T-cell (primary cell): ENCODE data around the gene LGR6. TPM values are rescaled to one million over a fixed set of nuclear protein-coding genes. Genes with fewer than 3 reads are reported as not detected.
A peak's percentile ranks its signal among the peaks of the same experiment; 100 is the strongest.

Source experiments
- ATAC-seq, 4 experiments: fragments of 200-7000 bp in 3 of 4; fragments of 150-1000 bp in 1 of 4; cut with Tn5 transposase; replicated peaks in 1 of 4; 1 replicate in 3 of 4; 2 replicates in 1 of 4; pipeline ENCODE4 v1.10.0; 2021; ENCODE audit warnings: moderate library complexity in 3 of 4, mild to moderate bottlenecking in 2 of 4, moderate number of reproducible peaks in 1 of 4
- CTCF ChIA-PET, 2 donors: fragments of 300-600 bp; sonication (Branson Sonifier 250); formaldehyde crosslinking; loops; one replicate each; lab custom pipeline; 2022; ENCODE audit warnings: antibody characterized with exemption in 2 of 2; lab: Charles Lee
- POLR2A ChIA-PET, 2 donors: fragments of 300-600 bp; sonication (Branson Sonifier 250); formaldehyde crosslinking; loops; one replicate each; lab custom pipeline; 2022; ENCODE audit warnings: antibody characterized with exemption in 2 of 2; lab: Charles Lee
- DNase-seq, 35 experiments: peaks; one replicate each; pipeline versions ENCODE4 v3.0.0 to v3.0.0-alpha.2; 2013 to 2023
- H3K27ac ChIP-seq: one replicate; pipeline ENCODE4 v1.5.1; 2013; ENCODE audit warnings: low read length
- H3K27me3 ChIP-seq, 2 experiments: replicated peaks in 1 of 2; 1 replicate in 1 of 2; 2 replicates in 1 of 2; pipeline versions ENCODE4 v1.6.1 to v1.7.0; 2013; ENCODE audit warnings: low read length in 1 of 2, mixed read lengths in 1 of 2; ENCODE audit not compliant: control insufficient read depth in 2 of 2, insufficient read depth in 2 of 2; ENCODE audit errors: extremely low read depth in 1 of 2
- H3K36me3 ChIP-seq, 2 donors: 1 replicate in 1 of 2; 2 replicates in 1 of 2; pipeline versions ENCODE4 v1.6.1 to v1.7.0; 2013; ENCODE audit warnings: low read length in 1 of 2; ENCODE audit not compliant: control insufficient read depth in 2 of 2, insufficient read depth in 1 of 2; ENCODE audit errors: extremely low read depth in 1 of 2
- H3K4me1 ChIP-seq, 2 experiments: 1 replicate in 1 of 2; 2 replicates in 1 of 2; pipeline versions ENCODE4 v1.6.1 to v1.7.0; 2013; ENCODE audit warnings: low read length in 2 of 2, mixed read lengths in 1 of 2; ENCODE audit not compliant: insufficient read depth in 2 of 2, control insufficient read depth in 1 of 2; ENCODE audit errors: extremely low read depth in 1 of 2
- H3K4me3 ChIP-seq, 2 donors: 1 replicate in 1 of 2; 2 replicates in 1 of 2; pipeline versions ENCODE4 v1.5.1 to v1.7.0; 2013; ENCODE audit warnings: mild to moderate bottlenecking in 2 of 2, low read length in 1 of 2, moderate library complexity in 1 of 2; ENCODE audit not compliant: control insufficient read depth in 1 of 2; ENCODE audit errors: extremely low read depth in 1 of 2
- H3K9me3 ChIP-seq: 2 replicates; pipeline ENCODE4 v1.7.0; 2013
- H3K27ac Mint-ChIP-seq, 2 donors: one replicate each; pipeline ENCODE4 v1.8.0; 2020 to 2021; ENCODE audit warnings: mild to moderate bottlenecking in 2 of 2, mixed read lengths in 2 of 2
- H3K27me3 Mint-ChIP-seq, 2 donors: one replicate each; pipeline ENCODE4 v1.8.0; 2021 to 2022; ENCODE audit warnings: mixed read lengths in 2 of 2
- H3K36me3 Mint-ChIP-seq: one replicate; pipeline ENCODE4 v1.8.0; 2021; ENCODE audit warnings: mixed read lengths
- H3K4me1 Mint-ChIP-seq, 3 donors: one replicate each; pipeline ENCODE4 v1.8.0; 2020 to 2022; ENCODE audit warnings: mixed read lengths in 3 of 3, mild to moderate bottlenecking in 1 of 3
- H3K4me3 Mint-ChIP-seq, 3 donors: one replicate each; pipeline ENCODE4 v1.8.0; 2020 to 2022; ENCODE audit warnings: mild to moderate bottlenecking in 3 of 3, mixed read lengths in 3 of 3, moderate library complexity in 3 of 3
- H3K9me3 Mint-ChIP-seq, 3 donors: one replicate each; pipeline ENCODE4 v1.8.0; 2020 to 2022; ENCODE audit warnings: mixed read lengths in 3 of 3
- WGBS: methylation state at CpG from one replicate; pipeline ENCODE4 v1.1.5; 2013; ENCODE audit warnings: missing lambda C conversion rate; ENCODE audit not compliant: insufficient coverage; 5-methylcytosine and 5-hydroxymethylcytosine counted together
- total RNA-seq, 35 experiments: library from RNA in 6 of 35; stranded (reverse) in 6 of 35; fragments of 120-200 nt in 1 of 35; gene quantifications; one replicate each; pipeline versions ENCODE4 v1.2.1 to v1.2.4 and lab custom pipeline; 2013 to 2026

Gene LGR6
- total RNA-seq, 5 donors from 2014 or later (not counting 1 experiment from before 2014, with no cell fraction given) = 0.58 to 13.1 (median 1.8) TPM

DNA sequence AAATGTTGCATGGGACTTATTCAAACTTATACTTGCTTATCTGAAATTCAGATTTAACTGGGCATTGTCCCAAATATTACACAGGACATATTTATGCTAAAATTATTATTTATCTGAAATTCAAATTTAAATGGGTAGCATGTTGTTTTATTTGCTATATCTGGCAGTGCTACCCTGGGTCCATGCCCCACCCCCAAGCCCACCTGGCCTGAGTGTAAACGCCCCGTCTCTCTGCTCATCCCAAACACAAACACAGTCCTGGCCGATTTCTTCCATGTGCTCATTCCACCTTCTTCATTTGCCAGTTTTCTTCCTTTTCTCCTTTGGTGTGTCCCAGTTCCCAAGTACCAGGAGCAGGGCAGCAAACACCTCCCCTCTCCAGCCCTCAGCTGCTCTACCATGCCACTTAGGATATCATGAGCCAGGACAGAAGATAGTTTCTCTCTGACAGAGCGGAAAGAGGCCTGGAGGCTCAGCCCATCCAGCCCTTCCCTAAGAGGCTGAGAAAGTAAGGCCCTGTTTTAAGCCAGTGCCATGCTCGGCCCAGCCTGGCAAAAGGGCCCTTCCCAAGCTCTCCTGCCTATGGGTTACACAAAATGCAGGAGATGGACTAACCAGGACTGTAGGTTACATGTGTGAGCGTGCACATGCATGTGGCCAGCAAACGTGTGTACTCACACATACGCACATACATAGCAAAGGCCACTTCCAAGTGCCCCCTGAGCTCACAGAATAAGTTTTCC lies 78.7 kb downstream of the LGR6 start:
- no peaks in the 10 kb centered on the region for H3K36me3 Mint-ChIP-seq
- H3K27ac ChIP-seq = no peak overlapping the region
- POLR2A ChIA-PET = no interaction called here
- H3K4me3 ChIP-seq = no peak overlapping the region
- no peaks in the 10 kb centered on the region for H3K9me3 Mint-ChIP-seq
- H3K4me1 Mint-ChIP-seq = no peaks in the 10 kb centered on the region
- 84% methylated on average over 7 of the region's 8 CpGs for WGBS
- peaks cover 0 to 12% of the 10 kb centered on the region in 2 experiments for H3K27me3 ChIP-seq
- no peaks in the 10 kb centered on the region for H3K4me1 ChIP-seq
- no peak overlapping the region for H3K27ac Mint-ChIP-seq
- DNase-seq = peak in 1 of 35 experiments; percentile 2
- no peak for ATAC-seq
- CTCF ChIA-PET = interaction anchor here in 1 of 2 donors (0.7 kb wide), 1 partner anchor 112 kb away, joined by 3 read pairs; no protein-coding TSS in a partner anchor
- H3K9me3 ChIP-seq = no peaks in the 10 kb centered on the region
- H3K36me3 ChIP-seq = no peaks in the 10 kb centered on the region
- no peak overlapping the region for H3K4me3 Mint-ChIP-seq
- peaks cover 9 to 10% of the 10 kb centered on the region in 2 donors for H3K27me3 Mint-ChIP-seq

- Histone ChIP-seq H3K4me1 (no peaks in the 10 kb centered on the region), H3K9me3 (no peaks in the 10 kb centered on the region), H3K27me3 (peaks cover 5% of the 10 kb centered on the region in 2 experiments), H3K4me3 (no peak overlapping the region), H3K27ac (no peak overlapping the region), H3K36me3 (no peaks in the 10 kb centered on the region)
- CTCF ChIA-PET = interaction anchor here (1.2 to 1.7 kb wide), 3 partner anchors 40 to 82 kb away, joined by 3 to 10 read pairs (median 8); no protein-coding TSS in a partner anchor
- no peaks in the 10 kb centered on the region for H3K9me3 Mint-ChIP-seq
- H3K36me3 Mint-ChIP-seq = no peaks in the 10 kb centered on the region
- H3K4me1 Mint-ChIP-seq = no peaks in the 10 kb centered on the region
- H3K4me3 Mint-ChIP-seq = no peak overlapping the region
- H3K27ac Mint-ChIP-seq = no peak overlapping the region
- DNase-seq (peak in 22 of 35 experiments; percentile 8 to 58 (median 22)), ATAC-seq (peak in 3 of 4 experiments; percentile 50 to 60 (median 56))
- 67% methylated on average over 1 of the region's 1 CpG for WGBS
- POLR2A ChIA-PET = no interaction called here
- H3K27me3 Mint-ChIP-seq = peaks cover 9 to 10% of the 10 kb centered on the region in 2 donors
Measured at GRCh38 chr1:202274611-202275010, 81.0 kb downstream of the LGR6 start.

GRCh38 chr1:202275061-202275770 lies 81.6 kb downstream of the LGR6 start:
- peaks cover 5% of the 10 kb centered on the region in 2 experiments for H3K27me3 ChIP-seq
- 50% methylated on average over 1 of the region's 3 CpGs for WGBS
- peaks cover 9 to 10% of the 10 kb centered on the region in 2 donors for H3K27me3 Mint-ChIP-seq
- ATAC-seq (no peak), DNase-seq (no peak)
- ChIA-PET POLR2A (no interaction called here), CTCF (interaction anchor here (1.2 to 1.7 kb wide), 3 partner anchors 39 to 83 kb away, joined by 3 to 10 read pairs (median 8); no protein-coding TSS in a partner anchor)
- no peak overlapping the region for H3K4me3 Mint-ChIP-seq
- no peak overlapping the region for H3K27ac ChIP-seq
- H3K4me3 ChIP-seq = no peak overlapping the region
- H3K4me1 Mint-ChIP-seq = no peaks in the 10 kb centered on the region
- H3K4me1 ChIP-seq = no peaks in the 10 kb centered on the region
- no peaks in the 10 kb centered on the region for H3K9me3 ChIP-seq
- no peaks in the 10 kb centered on the region for H3K9me3 Mint-ChIP-seq
- H3K36me3 Mint-ChIP-seq = no peaks in the 10 kb centered on the region
- no peaks in the 10 kb centered on the region for H3K36me3 ChIP-seq
- no peak overlapping the region for H3K27ac Mint-ChIP-seq

DNA sequence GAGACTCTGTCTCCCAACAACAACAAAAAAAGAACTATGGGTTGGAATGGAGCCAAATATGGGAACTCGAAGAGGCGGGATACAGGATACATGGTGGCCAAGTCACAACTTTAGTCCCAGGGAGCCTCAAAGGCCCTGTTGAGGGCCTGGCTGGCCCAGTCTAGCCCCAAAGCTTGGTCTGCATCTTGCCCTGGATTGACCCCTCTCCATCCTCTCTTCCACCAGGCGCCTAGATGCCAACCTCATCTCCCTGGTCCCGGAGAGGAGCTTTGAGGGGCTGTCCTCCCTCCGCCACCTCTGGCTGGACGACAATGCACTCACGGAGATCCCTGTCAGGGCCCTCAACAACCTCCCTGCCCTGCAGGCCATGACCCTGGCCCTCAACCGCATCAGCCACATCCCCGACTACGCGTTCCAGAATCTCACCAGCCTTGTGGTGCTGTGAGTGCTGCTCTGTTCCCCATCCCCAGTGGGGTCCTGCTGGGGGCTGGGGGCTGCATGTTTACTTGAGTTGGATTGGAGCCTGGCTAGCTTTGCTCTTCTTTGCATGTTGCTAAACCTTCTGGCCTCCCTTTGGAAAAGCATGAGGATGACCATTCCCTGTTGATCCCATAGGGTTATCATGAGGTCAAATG lies 82.6 kb downstream of the LGR6 start:
- CTCF ChIA-PET = no interaction called here
- DNase-seq (no peak), ATAC-seq (no peak)
- Mint-ChIP-seq H3K4me1 (no peaks in the 10 kb centered on the region), H3K27me3 (peaks cover 3 to 9% of the 10 kb centered on the region in 2 donors), H3K4me3 (no peak overlapping the region), H3K9me3 (no peaks in the 10 kb centered on the region), H3K36me3 (no peaks in the 10 kb centered on the region), H3K27ac (no peak overlapping the region)
- Histone ChIP-seq H3K9me3 (no peaks in the 10 kb centered on the region), H3K4me1 (no peaks in the 10 kb centered on the region), H3K4me3 (no peak overlapping the region), H3K36me3 (no peaks in the 10 kb centered on the region), H3K27me3 (peaks cover 5 to 7% of the 10 kb centered on the region in 2 experiments), H3K27ac (no peak overlapping the region)
- POLR2A ChIA-PET = interaction anchor here in 1 of 2 donors (0.7 kb wide), 1 partner anchor 424 kb away, joined by 4 read pairs; no protein-coding TSS in a partner anchor
- 92% methylated on average over 7 of the region's 11 CpGs for WGBS

GRCh38 chr1:202276920-202277319 lies 83.3 kb downstream of the LGR6 start:
- H3K27ac ChIP-seq = no peak overlapping the region
- DNase-seq (no peak), ATAC-seq (no peak)
- peaks cover 5 to 7% of the 10 kb centered on the region in 2 experiments for H3K27me3 ChIP-seq
- H3K9me3 Mint-ChIP-seq = no peaks in the 10 kb centered on the region
- ChIA-PET POLR2A (interaction anchor here in 1 of 2 donors (0.7 kb wide), 1 partner anchor 423 kb away, joined by 4 read pairs; no protein-coding TSS in a partner anchor), CTCF (no interaction called here)
- 100% methylated on average over 3 of the region's 3 CpGs for WGBS
- no peaks in the 10 kb centered on the region for H3K4me1 ChIP-seq
- H3K9me3 ChIP-seq = no peaks in the 10 kb centered on the region
- no peaks in the 10 kb centered on the region for H3K4me1 Mint-ChIP-seq
- peaks cover 3 to 9% of the 10 kb centered on the region in 2 donors for H3K27me3 Mint-ChIP-seq
- H3K4me3 Mint-ChIP-seq = no peak overlapping the region
- H3K36me3 Mint-ChIP-seq = no peaks in the 10 kb centered on the region
- H3K4me3 ChIP-seq = no peak overlapping the region
- no peak overlapping the region for H3K27ac Mint-ChIP-seq
- H3K36me3 ChIP-seq = no peaks in the 10 kb centered on the region

DNA sequence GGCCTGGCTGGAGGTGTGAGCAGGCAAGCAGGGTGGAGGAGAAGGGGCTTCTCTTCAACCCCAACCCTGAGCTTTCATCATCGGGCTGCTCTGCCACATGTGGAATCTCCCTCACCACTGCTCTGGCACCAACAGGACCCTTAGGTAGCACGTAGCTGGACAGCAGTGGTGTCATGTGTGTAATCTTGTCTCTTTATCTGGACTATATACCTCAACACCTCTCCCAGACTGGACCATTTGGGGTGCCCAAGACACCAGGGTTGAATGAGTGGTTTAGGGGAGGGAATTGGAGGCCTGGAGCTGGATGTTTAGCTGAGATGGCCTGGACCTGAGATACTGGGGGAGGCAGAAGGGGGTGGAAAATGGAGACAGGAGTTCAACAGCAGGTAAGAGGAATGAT lies 85.2 kb downstream of the LGR6 start:
- H3K4me1 Mint-ChIP-seq = peaks cover 10 to 13% (median 11%) of the 10 kb centered on the region in 3 donors
- Histone ChIP-seq H3K4me1 (peaks cover 2 to 13% of the 10 kb centered on the region in 2 experiments), H3K4me3 (no peak overlapping the region), H3K9me3 (no peaks in the 10 kb centered on the region), H3K27ac (no peak overlapping the region), H3K36me3 (no peaks in the 10 kb centered on the region), H3K27me3 (peaks cover 5 to 9% of the 10 kb centered on the region in 2 experiments)
- no peaks in the 10 kb centered on the region for H3K36me3 Mint-ChIP-seq
- WGBS = no CpG with 5 or more reads among the region's 2 CpGs
- H3K27ac Mint-ChIP-seq = no peak overlapping the region
- DNase-seq (peak in 1 of 35 experiments; percentile 19), ATAC-seq (no peak)
- H3K27me3 Mint-ChIP-seq = no peaks in the 10 kb centered on the region
- ChIA-PET CTCF (no interaction called here), POLR2A (interaction anchor here in 1 of 2 donors (0.5 kb wide), 1 partner anchor 554 kb away, joined by 3 read pairs; no protein-coding TSS in a partner anchor)
- no peak overlapping the region for H3K4me3 Mint-ChIP-seq
- H3K9me3 Mint-ChIP-seq = no peaks in the 10 kb centered on the region
